Measurements from ENCODE around the gene KIF2C.

DNA sequence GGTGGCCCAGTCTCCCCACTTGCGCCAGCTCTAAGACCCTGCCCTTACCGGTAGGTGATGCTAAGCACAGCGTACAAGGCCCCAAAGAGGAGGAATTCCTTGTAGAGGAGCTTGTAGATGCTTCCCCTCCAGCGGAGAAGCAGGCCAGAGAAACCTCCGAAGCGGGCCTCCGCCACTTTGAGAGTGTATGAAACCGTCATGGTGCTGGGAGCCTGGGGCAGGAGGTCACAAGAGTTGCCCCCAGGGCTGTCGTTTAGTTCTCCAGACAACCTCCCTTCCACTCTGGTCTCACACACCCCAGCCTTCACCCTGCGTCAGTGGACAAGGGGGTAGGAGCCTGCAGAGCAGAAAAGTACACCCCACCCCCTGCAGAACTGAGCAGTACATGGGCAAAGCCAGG, 47.9 kb downstream of the KIF2C start:
- TF ChIP-seq, protein P1, sequence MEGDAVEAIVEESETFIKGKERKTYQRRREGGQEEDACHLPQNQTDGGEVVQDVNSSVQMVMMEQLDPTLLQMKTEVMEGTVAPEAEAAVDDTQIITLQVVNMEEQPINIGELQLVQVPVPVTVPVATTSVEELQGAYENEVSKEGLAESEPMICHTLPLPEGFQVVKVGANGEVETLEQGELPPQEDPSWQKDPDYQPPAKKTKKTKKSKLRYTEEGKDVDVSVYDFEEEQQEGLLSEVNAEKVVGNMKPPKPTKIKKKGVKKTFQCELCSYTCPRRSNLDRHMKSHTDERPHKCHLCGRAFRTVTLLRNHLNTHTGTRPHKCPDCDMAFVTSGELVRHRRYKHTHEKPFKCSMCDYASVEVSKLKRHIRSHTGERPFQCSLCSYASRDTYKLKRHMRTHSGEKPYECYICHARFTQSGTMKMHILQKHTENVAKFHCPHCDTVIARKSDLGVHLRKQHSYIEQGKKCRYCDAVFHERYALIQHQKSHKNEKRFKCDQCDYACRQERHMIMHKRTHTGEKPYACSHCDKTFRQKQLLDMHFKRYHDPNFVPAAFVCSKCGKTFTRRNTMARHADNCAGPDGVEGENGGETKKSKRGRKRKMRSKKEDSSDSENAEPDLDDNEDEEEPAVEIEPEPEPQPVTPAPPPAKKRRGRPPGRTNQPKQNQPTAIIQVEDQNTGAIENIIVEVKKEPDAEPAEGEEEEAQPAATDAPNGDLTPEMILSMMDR (conservative IDR thresholded peaks at IDR 0.05; ENCODE audit: low read depth, low read length), result no peak
- TF ChIP-seq MAZ (IDR thresholded peaks at IDR 0.05; ENCODE audit: borderline replicate concordance, low read depth, low read length) (no peak), POLR2A (IDR thresholded peaks at IDR 0.05; ENCODE audit: low read depth, low read length) (no peak)
- TF ChIP-seq, protein P2, sequence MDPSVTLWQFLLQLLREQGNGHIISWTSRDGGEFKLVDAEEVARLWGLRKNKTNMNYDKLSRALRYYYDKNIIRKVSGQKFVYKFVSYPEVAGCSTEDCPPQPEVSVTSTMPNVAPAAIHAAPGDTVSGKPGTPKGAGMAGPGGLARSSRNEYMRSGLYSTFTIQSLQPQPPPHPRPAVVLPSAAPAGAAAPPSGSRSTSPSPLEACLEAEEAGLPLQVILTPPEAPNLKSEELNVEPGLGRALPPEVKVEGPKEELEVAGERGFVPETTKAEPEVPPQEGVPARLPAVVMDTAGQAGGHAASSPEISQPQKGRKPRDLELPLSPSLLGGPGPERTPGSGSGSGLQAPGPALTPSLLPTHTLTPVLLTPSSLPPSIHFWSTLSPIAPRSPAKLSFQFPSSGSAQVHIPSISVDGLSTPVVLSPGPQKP (IDR thresholded peaks at IDR 0.05; ENCODE audit: borderline replicate concordance, low read depth, low read length), result no peak

All from IMR-90 (cell line).